NCI-H1417 (cell line): ENCODE results near the gene GLCCI1.

Source experiments
- DNase-seq, 3 experiments: peaks; one replicate each; lab custom pipeline; 2025; lab: John Stamatoyannopoulos, UW

GLCCI1 gene

DNA sequence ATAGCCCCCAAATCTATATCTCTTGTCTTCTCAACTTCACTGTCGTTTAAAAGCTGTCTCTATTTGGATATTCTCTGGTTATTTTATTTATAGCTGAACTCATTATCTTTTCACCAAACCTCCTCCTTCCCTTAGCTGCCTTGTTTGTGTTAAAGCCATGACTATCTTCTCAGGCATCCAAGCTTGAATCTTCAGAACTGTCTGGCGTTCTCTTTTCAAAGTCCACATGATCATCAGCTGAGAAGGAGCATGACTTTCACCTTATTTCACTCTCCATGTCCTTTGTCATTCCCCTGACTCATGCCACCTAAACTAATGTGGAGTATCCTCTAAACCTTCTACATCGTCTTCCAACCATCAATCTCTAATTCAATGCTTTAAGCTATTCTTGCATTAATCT is 5.7 kb upstream of the GLCCI1 start:
- DNase-seq = no peak

DNA sequence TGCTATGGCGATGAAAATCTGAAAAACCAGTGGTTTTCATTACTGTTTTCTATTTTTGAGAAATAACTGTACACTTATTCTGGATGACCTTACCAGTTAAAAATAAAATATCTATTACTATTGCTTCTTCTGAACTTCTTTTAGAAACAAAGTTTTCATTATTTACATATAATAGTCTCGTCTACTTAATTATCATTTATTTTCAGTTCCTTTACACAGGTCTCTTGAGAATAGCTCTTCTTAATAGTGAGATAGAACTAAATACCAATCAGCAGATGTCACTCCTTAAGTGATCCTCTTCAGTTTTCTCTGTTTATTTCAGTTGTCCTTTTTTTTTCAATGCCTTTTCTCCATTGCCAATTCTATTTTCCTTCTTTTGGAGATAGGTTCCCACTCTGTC is 4.3 kb upstream of the GLCCI1 start:
- no peak for DNase-seq

DNA sequence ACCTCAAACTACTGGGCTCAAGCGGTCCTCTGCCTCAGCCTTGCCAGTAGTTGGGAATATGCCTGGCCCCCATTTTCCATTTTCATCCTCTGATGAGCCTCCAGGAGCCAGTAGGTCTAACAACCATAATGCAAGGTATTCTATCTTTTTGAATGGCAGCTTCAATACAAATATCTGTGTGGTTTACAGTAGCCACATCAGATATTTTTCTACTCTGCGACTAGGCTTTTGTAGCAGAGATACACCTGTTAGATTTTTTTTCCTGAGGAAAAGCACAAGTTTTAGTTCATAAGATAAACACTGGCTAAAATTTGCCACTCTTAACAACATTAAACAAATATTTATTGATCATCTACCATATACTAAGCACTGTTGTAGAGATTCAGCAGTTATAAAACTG is 3.9 kb upstream of the GLCCI1 start:
- no peak for DNase-seq

DNA sequence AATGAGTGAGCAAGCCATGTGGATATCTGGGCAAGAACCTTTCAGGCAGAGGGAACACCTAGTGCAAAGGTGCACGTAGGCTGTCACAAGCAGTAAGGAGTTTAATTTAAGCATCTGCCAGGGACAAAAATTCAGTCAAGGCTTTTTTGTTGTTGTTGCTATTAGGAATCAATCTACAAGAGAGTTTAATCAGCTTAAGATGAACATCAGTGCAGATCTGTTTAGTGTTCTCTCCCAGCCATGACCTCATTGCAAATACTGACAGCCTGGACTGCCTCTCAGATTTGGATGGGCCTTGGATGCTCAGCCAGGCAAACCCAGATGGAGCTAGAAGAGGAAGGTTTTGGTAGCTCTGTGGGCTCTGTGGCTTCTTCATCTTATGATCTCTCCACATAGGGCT is 3.3 kb upstream of the GLCCI1 start:
- no peak for DNase-seq

DNA sequence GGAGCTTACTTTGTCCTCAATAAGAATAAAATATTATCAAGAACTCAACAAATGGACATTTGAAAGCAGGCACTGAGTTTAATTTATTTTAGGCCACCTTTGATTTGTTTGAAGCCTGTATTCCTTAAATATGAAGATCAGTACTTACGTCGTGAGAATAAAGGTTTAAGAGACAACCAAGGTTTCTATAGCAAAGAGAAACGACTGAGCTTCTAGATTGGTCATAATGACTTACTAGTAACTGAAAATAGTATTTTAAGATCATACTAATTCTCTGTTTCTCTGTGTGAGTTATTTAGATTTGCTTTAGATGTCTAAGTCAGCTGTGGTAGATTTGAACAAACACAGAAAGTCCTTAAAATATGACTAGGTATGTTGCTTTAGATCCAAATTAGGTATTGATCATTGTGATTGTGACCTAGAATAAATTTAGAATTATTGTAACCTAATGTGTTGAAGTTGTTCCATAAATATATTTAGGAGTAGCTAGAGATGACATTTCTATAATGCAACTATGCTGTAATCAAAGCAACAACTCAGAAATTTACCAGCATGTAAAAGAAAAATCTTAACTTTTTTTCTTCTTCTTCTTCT is 2.4 kb upstream of the GLCCI1 start:
- no peak for DNase-seq

DNA sequence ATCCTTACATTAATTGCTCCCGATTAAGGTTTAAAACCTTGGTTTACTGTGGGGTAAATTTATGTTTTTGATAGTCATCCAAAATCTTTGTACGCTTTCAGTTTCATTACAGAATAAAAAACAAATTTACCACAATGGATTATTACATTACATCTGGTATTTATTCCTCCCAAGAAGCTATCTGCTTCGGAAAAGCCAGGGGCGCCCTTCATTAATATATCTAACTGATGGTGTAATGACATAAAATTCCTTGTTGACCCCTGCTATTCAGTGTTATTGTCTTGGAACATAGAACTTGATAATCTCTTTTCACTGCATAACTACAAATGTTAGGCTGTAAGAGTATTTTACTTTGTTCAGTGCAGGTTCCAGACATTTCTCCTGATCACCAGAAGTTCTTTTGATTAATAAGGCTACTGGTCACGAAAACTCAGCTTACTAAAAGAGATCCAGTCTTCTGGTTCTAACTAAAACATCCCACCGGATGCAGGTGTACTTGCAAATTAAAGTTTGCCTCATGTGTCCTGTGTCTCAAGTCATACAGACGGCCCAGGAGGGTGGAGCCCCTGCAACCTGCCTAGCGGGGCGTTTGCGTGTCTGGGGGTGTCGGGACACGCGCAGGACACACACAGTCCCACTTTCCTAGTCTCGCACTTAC is 581 bp upstream of the GLCCI1 start:
- no peak for DNase-seq

DNA sequence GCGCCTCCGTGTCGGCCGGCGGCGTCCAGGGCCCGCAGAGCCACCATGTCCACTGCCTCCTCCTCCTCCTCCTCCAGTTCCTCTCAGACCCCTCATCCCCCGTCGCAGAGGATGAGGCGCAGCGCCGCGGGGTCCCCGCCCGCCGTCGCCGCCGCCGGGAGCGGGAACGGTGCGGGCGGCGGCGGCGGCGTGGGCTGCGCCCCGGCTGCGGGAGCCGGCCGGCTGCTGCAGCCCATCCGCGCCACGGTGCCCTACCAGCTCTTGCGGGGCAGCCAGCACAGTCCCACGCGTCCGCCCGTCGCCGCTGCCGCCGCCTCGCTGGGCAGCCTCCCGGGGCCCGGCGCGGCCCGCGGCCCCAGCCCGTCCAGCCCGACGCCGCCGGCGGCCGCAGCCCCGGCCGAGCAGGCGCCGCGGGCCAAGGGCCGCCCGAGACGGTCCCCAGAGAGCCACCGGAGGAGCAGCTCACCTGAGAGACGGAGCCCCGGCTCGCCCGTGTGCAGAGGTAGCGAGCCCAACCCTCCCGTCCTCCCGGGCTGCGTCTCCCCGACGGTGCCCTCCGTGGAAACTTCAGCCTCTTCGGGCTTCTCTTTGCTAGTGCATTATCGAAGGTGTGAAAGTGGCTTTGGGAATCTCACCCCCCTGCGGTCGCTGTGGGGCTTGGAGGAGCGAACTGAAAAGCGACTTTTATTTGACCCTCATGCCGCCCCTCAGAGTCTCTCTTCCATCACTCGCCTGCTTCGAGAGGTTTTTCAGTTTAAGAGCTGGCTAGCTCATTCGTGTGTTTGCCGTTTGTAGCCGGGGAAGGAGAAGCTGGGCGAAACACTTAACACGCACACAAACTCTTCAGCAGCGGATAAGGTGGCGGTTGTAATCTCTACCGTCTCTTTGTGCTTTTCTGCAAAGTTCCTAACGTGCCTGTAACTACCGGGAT is 975 bp downstream of the GLCCI1 start:
- peak; percentile 63 to 91 (median 89) for DNase-seq

DNA sequence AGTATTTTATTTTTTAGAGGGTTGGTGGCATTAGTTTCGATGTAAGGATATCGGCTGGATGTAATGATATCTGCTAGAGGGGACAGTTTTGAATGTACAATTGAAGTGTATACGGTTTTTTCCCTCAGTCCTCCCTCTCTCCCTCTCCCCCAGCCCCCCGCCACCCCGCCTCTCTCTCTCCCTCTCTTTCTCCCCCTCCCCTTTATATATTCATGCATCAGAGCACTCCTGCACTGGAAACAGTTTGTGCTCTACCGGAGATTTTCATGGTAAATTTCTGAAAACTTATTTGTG is 1.6 kb downstream of the GLCCI1 start:
- peak; percentile 47 to 91 (median 84) for DNase-seq

DNA sequence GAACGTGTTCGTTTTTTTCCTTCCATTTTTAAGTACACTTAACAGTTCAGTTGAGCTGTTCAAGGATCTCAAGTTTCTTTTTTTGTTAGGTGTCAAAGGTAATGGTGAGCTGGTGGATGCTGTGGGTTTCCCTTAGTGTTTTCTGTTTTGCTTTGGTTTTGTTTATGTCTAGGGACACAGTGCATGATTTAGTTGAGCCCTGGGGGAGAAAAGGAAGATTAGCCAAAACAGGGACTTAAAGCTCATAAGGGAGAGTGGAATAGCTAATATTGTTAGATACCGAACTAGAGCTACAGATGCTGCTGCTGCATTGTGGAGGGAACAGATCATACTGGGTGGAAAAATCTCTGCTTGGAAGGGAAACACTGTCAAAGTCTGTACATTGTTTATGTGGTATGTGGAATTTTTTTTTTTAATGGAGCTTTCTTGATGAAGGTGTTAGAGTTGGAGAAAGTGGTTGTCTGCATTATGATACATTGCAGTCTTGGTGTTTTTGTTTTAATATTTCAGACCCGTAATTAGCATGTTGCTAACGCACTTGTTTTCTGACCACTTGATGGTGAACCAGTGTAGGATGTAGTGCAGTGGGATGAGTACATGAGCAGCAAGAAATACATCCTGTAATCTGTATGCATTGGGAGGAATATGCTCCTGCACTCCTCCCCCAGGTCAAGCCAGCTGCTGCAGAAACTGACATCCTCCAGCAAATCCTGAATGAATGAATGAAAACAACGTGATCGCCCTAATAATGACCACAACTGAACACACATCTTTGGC is 2.1 kb downstream of the GLCCI1 start:
- DNase-seq = peak; percentile 10 to 84 (median 66)

DNA sequence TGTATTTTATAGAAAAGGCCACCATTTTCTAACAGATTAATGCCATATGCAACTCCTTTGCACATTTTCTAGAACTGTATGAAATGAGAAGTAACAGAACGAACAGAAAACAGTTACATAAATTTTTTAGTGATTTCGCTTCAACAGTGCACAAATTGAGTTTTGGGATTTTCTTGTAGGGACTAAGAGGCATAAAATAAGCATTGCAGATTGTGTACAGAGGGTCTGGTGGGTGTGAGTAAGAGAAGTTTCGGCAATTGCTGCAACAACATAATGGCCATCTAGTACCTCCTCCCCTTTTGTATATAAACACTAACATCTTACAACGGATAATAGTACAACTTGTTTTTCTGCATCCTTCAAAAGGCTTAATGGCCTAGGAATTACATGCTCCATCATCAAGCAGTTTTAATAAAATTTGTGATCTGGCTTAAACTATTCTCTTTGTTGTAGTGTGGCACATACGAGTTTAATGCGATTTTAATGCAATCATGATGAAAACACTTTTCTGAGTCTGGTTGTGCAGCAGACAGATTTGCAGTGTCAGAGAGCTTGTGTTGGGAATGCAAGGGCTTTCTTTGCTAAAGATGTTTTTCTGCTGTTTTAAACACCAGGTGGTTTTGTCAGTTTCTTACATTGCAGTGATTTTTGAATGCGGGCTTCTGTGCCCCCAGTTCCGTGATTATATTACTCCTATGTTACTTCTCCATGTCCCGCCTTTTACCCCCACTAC is 2.9 kb downstream of the GLCCI1 start:
- peak in 2 of 3 experiments; percentile 38 to 68 for DNase-seq

DNA sequence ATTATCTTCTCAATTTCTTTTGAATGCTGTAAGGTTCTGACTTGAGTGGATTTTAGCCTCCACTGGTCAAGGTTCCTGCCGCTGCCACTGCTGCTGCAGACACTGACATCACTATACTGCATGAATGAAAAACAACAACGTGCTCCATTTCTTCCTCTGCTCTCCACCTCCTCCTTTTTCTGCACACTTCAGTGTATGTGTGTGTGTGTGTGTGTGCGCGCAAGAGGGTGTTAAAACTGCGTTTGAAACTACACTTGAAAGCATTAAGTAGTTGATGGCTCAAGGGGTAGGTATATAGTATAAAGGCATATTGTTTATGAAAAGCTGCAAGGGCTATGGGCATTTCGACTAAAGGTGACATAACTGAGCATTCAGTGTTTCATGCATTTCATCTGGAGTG is 3.5 kb downstream of the GLCCI1 start:
- peak; percentile 21 to 69 (median 38) for DNase-seq

DNA sequence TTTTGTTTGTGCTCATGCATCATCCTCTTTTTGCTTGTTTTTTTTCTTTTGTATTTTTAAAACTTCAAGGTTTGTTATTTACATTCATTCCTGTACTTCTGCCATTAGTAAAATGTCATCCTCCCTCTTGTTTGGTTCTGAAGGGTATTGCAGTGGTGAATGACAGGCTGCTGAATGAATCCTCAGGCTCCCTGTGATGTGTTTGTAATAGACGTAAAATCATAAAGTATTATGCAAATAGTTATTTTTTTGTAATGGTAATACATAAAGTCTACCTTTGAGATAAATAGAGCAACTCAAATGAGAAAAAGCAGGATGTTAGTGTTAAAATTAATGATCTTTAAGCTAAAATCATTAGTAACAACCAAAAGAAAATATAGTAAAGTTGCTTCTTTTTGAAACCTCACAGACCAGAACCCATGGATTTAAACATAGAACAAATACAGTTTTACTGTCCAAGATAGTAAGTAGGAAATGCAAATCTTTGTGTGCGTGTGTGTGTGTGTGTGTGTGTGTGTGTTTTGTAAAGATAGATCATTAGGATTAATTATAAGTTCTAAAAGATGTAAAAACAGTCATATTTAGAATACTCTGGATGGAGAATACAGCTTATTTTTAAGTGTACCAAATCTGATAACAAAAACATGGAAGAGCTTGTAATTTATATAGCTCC is 4.5 kb downstream of the GLCCI1 start:
- peak in 1 of 3 experiments; percentile 54 for DNase-seq

DNA sequence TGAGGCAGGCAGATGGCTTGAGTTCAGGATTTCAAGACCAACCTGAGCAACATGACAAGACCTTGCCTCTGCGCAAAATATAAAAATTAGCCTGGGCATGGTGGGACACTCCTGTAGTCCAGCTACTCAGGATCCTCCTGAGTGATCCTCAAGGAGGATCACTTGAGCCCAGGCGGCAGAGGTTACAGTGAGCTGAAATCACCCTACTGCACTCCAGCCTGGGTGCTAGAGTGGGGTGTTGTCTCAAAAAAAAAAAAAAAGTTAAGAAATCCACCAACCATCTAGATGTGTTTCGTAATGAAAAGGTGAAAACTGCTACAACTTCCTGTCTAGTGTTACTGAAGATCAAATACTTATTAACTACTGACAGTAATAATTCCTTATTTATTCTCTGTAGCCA is 8.1 kb downstream of the GLCCI1 start:
- no peak for DNase-seq

DNA sequence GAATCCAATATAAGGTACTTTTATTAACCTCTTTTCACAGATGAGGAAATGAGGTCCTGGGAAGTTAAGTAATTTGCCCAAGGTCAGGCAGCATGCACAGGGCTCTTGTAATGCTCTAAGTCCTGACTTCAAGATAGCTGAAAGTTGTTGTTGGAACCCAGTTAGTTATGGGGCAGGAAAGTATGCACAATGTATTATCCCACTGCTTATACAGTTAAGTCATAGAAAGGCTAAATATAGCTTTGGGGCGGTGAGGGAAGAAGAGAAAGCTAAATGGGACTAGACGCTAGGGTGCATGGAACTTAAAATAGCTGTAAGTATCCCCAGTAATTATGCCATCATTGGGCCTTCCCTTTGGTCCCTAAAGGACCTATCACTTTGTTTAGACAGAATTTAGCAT is 9.2 kb downstream of the GLCCI1 start:
- DNase-seq = no peak

DNA sequence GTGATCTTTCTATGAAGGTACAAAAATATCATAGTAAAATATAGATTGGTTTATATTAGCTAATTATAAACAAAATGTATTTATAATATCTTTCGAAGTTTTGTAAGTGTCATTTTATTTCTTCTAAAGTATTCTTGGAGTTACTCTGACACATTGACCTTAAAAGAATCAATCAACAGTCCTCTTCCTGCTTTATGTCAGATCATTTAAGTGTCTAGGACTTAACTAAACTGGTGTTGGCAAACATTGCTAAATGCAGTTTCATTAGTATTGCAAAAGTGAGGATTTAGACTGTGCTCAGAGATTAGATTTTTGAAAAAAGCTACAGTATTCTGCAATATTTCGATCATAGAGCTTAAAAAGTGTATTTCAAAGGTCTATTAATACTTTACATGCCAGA is 10.3 kb downstream of the GLCCI1 start:
- no peak for DNase-seq

DNA sequence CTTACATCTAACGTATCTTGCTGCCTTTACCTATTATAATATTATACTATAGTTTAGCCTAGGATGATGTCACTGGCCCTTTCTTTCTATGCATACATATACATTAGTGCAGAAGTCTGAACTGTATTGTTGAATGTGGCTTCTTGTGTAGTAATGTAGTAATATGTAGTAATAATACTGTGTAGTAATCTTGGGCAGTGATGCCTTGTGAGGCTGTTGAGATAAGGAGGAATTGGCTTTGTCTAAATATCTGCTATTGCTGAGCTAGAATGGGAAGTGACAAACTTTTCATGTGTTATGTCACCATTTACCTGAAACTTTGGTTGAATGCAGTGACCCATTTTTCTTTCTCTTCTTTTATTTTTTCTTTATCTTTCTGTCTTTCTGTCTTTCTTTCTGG is 11.0 kb downstream of the GLCCI1 start:
- no peak for DNase-seq

DNA sequence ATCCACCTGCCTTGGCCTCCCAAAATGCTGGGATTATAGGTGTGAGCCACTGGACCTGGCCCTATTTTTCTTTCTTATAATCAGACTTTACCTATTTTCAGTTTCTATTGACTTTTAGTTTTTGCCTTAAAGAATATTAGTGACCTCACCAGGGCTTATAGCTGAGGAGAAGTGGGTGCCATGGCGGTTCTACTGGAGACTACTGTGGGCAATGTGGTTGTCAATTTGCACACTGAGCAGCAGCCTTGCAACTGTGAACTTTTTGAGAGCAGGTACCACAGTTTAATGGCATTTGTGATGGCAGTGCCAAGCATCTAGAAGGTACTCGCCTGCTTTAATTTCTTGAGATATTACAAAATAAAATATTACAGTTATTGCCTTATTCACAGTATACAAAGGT is 11.5 kb downstream of the GLCCI1 start:
- DNase-seq = no peak

DNA sequence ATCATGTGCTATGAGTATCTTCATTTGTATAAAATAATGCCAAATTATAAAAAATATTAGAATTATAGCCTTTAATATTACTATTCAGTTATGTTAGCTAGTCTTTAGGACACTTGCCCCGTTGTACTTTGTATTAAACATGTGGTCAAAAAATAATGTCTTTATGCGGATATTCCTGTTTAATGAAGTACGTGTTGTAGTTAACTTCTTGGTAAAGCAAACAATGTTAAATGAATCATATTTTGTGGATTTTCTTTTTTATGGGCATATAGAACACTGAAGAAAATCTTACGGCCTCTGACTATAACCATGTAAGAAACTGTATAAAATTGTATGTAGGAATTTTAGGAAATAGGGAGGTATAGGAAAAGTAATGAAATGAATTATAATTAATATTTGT is 14.3 kb downstream of the GLCCI1 start:
- no peak for DNase-seq

DNA sequence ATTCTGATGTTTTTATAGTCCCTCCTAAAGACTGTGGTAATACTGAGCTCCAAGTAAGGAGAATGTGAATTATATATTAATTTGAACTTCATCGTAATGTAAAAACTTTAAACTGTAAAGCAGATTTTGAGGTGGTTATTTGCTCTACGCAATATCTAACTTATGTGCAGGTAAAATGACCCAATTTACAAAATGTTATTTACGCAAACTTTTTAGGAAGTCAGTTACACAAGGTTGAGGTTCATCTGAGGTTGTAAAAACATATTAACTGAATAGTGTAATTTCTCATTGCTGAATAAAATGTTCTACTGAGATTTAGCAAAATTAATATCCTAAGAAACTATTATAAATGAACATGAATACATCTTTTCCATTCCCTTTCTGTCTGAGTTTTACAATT is 15.8 kb downstream of the GLCCI1 start:
- no peak for DNase-seq

DNA sequence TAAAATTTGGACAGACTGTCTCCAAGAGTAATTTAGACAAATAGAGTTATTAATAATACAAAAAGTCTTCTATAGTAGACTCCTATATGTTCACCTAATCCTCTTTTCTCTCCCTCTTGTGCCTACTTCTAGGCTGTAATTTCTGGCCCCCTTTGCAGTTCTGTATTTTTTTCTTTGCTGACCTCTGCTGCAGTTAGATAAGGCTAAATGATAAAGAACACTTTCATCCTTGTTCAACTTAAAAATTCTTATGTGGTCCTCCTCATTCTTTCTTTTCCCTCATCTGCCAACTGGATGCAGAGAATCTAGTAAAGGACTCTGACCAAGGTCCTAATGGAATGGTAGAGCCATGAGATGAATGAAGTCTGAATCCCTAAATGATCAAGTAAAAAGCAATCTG is 20.1 kb downstream of the GLCCI1 start:
- no peak for DNase-seq

DNA sequence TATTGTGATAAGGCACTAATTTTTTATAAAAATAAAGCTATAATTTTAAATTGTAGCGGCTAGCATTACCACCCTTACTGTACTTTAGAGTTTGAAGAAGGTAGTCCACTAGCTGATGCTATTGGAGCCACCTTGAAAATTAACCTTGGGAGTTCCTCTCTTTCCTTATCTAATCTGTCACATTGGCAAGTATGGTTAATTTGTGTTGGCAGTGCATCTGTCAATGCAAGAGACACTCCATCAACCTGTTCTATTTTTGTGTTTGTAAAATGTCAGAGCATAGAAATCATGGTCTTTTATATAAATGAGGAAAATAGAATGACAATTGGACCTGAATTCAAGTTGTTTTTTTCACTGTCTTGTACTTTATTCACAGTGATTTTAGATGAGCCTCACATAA is 20.5 kb downstream of the GLCCI1 start:
- DNase-seq = no peak
